SK-N-SH (cell line): ENCODE measurements around the gene GIT2. TPM values are rescaled to one million over a fixed set of nuclear protein-coding genes. Genes with fewer than 3 reads are reported as not detected.

Experiments used
- CTCF ChIA-PET: fragments of 300-600, 350-600 bp; formaldehyde crosslinking; extraction: SDS; loops from one replicate; lab custom pipeline; 2021; lab: Yijun Ruan, JAX
- POLR2A ChIA-PET: fragments of 350-600 bp; sonication (Branson Sonifier 250); formaldehyde crosslinking; extraction: SDS; loops from one replicate; lab custom pipeline; 2020; ENCODE audit warnings: antibody characterized with exemption, inconsistent platforms; lab: Yijun Ruan, JAX
- DNase-seq: peaks from one replicate; pipeline ENCODE4 v3.0.0; 2012
- H2AFZ ChIP-seq: fragments of 200-600 bp; sonication (generic); 2 replicates; pipeline ENCODE4 v1.8.1; 2016; ENCODE audit warnings: antibody characterized with exemption, mild to moderate bottlenecking, low read depth
- H3F3A ChIP-seq: fragments of 200-600 bp; sonication (generic); replicated peaks from 2 replicates; pipeline ENCODE3; 2016; ENCODE audit warnings: antibody characterized with exemption, mild to moderate bottlenecking; ENCODE audit not compliant: insufficient read depth
- H3K27ac ChIP-seq, 2 experiments: fragments of 200-500 bp in 1 of 2; fragments of 200-600 bp in 1 of 2; sonication (Bioruptor generic) in 1 of 2; sonication (generic), shearing (Covaris generic) in 1 of 2; 2 replicates each; pipeline versions ENCODE4 v1.5.1 to v1.6.1; 2014 to 2016; ENCODE audit warnings: low read depth in 2 of 2, inconsistent platforms in 1 of 2, low read length in 1 of 2, mild to moderate bottlenecking in 1 of 2, mixed read lengths in 1 of 2
- H3K27me3 ChIP-seq: fragments of 200-600 bp; sonication (generic), shearing (Covaris generic); 2 replicates; pipeline ENCODE4 v1.6.1; 2016; ENCODE audit warnings: mixed run types; ENCODE audit not compliant: insufficient read depth
- H3K36me3 ChIP-seq, 2 experiments: fragments of 200-500 bp in 1 of 2; fragments of 200-600 bp in 1 of 2; sonication (Bioruptor generic) in 1 of 2; sonication (generic) in 1 of 2; replicated peaks in 1 of 2; 2 replicates each; pipeline versions ENCODE3 to v1.5.1; 2014 to 2016; ENCODE audit warnings: low read length in 1 of 2, mild to moderate bottlenecking in 1 of 2; ENCODE audit not compliant: insufficient read depth in 2 of 2, control insufficient read depth in 1 of 2
- H3K4me1 ChIP-seq, 2 experiments: fragments of 200-500 bp in 1 of 2; fragments of 200-600 bp in 1 of 2; sonication (Bioruptor generic) in 1 of 2; sonication (generic), shearing (Covaris generic) in 1 of 2; 2 replicates each; pipeline versions ENCODE4 v1.5.1 to v1.6.1; 2014 to 2016; ENCODE audit warnings: low read depth in 1 of 2, low read length in 1 of 2, mixed run types in 1 of 2; ENCODE audit not compliant: insufficient read depth in 2 of 2, control insufficient read depth in 1 of 2
- H3K4me2 ChIP-seq: fragments of 200-600 bp; sonication (generic), shearing (Covaris generic); 2 replicates; pipeline ENCODE4 v1.6.1; 2017; ENCODE audit warnings: mixed run types
- H3K4me3 ChIP-seq, 2 experiments: fragments of 200-500 bp in 1 of 2; fragments of 200-600 bp in 1 of 2; sonication (Bioruptor generic) in 1 of 2; sonication (generic), shearing (Covaris generic) in 1 of 2; 2 replicates each; pipeline versions ENCODE4 v1.5.1 to v1.8.1; 2014 to 2016; ENCODE audit warnings: low read depth in 2 of 2, inconsistent platforms in 1 of 2, low read length in 1 of 2, mild to moderate bottlenecking in 1 of 2, mixed read lengths in 1 of 2, moderate library complexity in 1 of 2
- H3K79me2 ChIP-seq: fragments of 200-600 bp; sonication (generic); 2 replicates; pipeline ENCODE4 v1.8.1; 2017; ENCODE audit warnings: mild to moderate bottlenecking; ENCODE audit not compliant: insufficient read depth
- H3K9ac ChIP-seq: fragments of 200-600 bp; sonication (generic); 2 replicates; pipeline ENCODE4 v1.6.1; 2017; ENCODE audit warnings: mixed run types
- H3K9me2 ChIP-seq: fragments of 200-600 bp; sonication (generic); 2 replicates; pipeline ENCODE4 v1.6.1; 2017; ENCODE audit warnings: mixed run types
- H3K9me3 ChIP-seq: fragments of 200-600 bp; sonication (generic); 2 replicates; pipeline ENCODE4 v1.6.1; 2017; ENCODE audit warnings: mixed run types, mild to moderate bottlenecking, moderate library complexity
- H4K20me1 ChIP-seq: fragments of 200-600 bp; sonication (generic); 2 replicates; pipeline ENCODE4 v1.6.1; 2017; ENCODE audit warnings: mild to moderate bottlenecking, mixed run types; ENCODE audit not compliant: insufficient read depth
- ELF1 ChIP-seq: IDR thresholded peaks from 2 replicates; pipeline ENCODE4 v1.4.0; 2012
- EP300 ChIP-seq, 2 experiments: IDR thresholded peaks; 2 replicates each; pipeline versions ENCODE4 v1.4.0 to v1.6.1; 2012; ENCODE audit warnings: borderline replicate concordance in 1 of 2, low read depth in 1 of 2, low read length in 1 of 2
- FOSL2 ChIP-seq: IDR thresholded peaks from 2 replicates; pipeline ENCODE4 v1.4.0; 2012; ENCODE audit warnings: low read depth, mild to moderate bottlenecking, moderate library complexity, borderline replicate concordance
- FOXM1 ChIP-seq: IDR thresholded peaks from 2 replicates; pipeline ENCODE4 v1.4.0; 2012; ENCODE audit warnings: low read depth, mild to moderate bottlenecking
- GABPA ChIP-seq: IDR thresholded peaks from 2 replicates; pipeline ENCODE4 v1.4.0; 2012; ENCODE audit warnings: low read depth, mild to moderate bottlenecking
- NFIC ChIP-seq: IDR thresholded peaks from 2 replicates; pipeline ENCODE4 v1.4.0; 2012; ENCODE audit warnings: borderline replicate concordance
- NRF1 ChIP-seq: IDR thresholded peaks from 2 replicates; pipeline ENCODE4 v1.6.1; 2012; ENCODE audit warnings: low read depth, mild to moderate bottlenecking, low read length
- RAD21 ChIP-seq: IDR thresholded peaks from 2 replicates; pipeline ENCODE4 v1.6.1; 2012; ENCODE audit warnings: mild to moderate bottlenecking, low read length
- RCOR1 ChIP-seq: fragments of 150-350 bp; IDR thresholded peaks from 2 replicates; pipeline ENCODE4 v1.6.1; 2017; ENCODE audit warnings: antibody characterized with exemption, low read length
- TCF12 ChIP-seq: IDR thresholded peaks from 2 replicates; pipeline ENCODE4 v1.4.0; 2012
- YY1 ChIP-seq: IDR thresholded peaks from 2 replicates; pipeline ENCODE4 v1.4.0; 2012; ENCODE audit warnings: low read depth, mild to moderate bottlenecking
- WGBS: methylation state at CpG from one replicate; pipeline ENCODE4 v1.1.6; 2017; ENCODE audit warnings: low lambda C conversion rate; 5-methylcytosine and 5-hydroxymethylcytosine counted together
- polyA plus RNA-seq, 3 experiments: library from polyadenylated mRNA; depleted of rRNA; stranded (reverse); fragments of >200 nt; gene quantifications; 2 replicates each; pipeline ENCODE4 v1.2.3, GENCODE V29; 2012
- TF ChIP-seq, protein P1 (sequence below): IDR thresholded peaks from 2 replicates; pipeline ENCODE4 v1.4.0; 2012; ENCODE audit warnings: low read depth, borderline replicate concordance
- TF ChIP-seq, protein P2 (sequence below): fragments of 150-350 bp; IDR thresholded peaks from 2 replicates; pipeline ENCODE4 v1.6.1; 2017; ENCODE audit warnings: antibody characterized with exemption, low read length, low read depth, borderline replicate concordance
- TF ChIP-seq, protein P3 (sequence below): fragments of 150-350 bp; IDR thresholded peaks from 2 replicates; pipeline ENCODE4 v1.6.1; 2016; ENCODE audit warnings: mild to moderate bottlenecking, low read depth, low read length
- TF ChIP-seq, protein P4 (sequence below): IDR thresholded peaks from 2 replicates; pipeline ENCODE4 v1.4.0; 2012; ENCODE audit warnings: low read depth, borderline replicate concordance
- TF ChIP-seq, protein P5 (sequence below): fragments of 200-600 bp; sonication (generic); IDR thresholded peaks from 2 replicates; pipeline ENCODE4 v1.6.1; 2017; ENCODE audit warnings: antibody characterized with exemption, mild to moderate bottlenecking, moderate library complexity
- TF ChIP-seq, protein P6 (sequence below): IDR thresholded peaks from 2 replicates; pipeline ENCODE4; 2012

The GIT2 gene
- polyA plus RNA-seq, 1 of the 3 experiments (the other 2 are of a cell fraction), result 21.2 TPM

DNA sequence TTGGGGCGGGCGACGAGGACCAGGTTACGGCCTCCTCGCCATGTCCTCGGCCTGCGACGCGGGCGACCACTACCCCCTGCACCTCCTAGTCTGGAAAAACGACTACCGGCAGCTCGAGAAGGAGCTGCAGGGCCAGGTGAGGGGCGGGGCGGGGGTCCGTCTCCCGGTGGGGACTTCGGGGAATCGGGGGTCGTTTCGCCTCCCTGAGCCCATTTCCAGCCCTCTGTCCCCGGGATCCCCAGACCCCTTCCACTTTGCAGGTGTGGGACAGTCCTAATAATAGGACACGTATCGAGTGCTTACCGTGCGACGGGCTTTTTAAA, 3.4 kb upstream of the GIT2 start (continued):
- TF ChIP-seq, protein P1, sequence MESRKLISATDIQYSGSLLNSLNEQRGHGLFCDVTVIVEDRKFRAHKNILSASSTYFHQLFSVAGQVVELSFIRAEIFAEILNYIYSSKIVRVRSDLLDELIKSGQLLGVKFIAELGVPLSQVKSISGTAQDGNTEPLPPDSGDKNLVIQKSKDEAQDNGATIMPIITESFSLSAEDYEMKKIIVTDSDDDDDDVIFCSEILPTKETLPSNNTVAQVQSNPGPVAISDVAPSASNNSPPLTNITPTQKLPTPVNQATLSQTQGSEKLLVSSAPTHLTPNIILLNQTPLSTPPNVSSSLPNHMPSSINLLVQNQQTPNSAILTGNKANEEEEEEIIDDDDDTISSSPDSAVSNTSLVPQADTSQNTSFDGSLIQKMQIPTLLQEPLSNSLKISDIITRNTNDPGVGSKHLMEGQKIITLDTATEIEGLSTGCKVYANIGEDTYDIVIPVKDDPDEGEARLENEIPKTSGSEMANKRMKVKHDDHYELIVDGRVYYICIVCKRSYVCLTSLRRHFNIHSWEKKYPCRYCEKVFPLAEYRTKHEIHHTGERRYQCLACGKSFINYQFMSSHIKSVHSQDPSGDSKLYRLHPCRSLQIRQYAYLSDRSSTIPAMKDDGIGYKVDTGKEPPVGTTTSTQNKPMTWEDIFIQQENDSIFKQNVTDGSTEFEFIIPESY, result no peak
- TF ChIP-seq, protein P2, sequence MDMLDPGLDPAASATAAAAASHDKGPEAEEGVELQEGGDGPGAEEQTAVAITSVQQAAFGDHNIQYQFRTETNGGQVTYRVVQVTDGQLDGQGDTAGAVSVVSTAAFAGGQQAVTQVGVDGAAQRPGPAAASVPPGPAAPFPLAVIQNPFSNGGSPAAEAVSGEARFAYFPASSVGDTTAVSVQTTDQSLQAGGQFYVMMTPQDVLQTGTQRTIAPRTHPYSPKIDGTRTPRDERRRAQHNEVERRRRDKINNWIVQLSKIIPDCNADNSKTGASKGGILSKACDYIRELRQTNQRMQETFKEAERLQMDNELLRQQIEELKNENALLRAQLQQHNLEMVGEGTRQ, result no peak
- TF ChIP-seq EP300 (IDR thresholded peaks at IDR 0.05; ENCODE audit: borderline replicate concordance in 1 of 2, low read depth in 1 of 2, low read length in 1 of 2) (no peak), GABPA (no peak), FOSL2 (no peak), YY1 (no peak)
- TF ChIP-seq, protein P3, sequence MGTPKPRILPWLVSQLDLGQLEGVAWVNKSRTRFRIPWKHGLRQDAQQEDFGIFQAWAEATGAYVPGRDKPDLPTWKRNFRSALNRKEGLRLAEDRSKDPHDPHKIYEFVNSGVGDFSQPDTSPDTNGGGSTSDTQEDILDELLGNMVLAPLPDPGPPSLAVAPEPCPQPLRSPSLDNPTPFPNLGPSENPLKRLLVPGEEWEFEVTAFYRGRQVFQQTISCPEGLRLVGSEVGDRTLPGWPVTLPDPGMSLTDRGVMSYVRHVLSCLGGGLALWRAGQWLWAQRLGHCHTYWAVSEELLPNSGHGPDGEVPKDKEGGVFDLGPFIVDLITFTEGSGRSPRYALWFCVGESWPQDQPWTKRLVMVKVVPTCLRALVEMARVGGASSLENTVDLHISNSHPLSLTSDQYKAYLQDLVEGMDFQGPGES, result no peak

DNA sequence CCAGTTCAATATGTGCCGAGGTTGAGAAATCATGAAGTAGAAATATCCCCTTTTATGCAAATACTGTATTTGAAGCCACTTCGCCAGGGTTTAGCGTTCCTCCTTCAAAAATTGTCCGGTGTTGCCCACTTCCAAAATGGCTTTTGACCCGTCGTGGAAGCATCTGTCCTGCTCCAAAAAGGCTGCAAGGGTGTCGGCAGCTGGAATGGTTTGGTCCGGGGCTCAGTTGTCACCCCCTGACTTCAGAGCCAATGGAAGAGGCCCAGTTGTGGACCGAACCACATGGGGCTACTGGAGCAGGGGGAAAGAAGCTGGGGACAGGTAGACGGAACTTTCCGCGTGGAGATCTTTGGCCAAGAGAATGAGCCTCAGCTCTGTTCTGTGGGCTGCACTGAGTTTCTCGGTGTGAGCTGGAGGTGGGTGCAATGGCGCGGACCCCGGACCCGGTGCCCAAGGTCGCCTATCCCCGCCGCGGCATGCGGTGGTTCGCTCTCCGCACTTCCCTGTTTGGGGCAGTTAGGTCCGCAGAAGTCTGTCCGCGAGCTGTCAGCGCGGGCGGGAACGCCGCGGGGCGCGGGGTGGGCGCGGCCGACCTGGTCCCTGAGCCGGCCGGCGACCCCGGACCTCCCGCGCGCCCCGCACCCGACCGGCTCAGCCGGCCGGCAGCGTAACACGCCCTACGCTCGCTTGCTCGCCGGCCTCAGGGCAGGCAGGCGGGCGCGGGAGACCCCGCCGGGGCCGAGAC, 2.9 kb upstream of the GIT2 start, which contains the start of gene ANKRD13A:
ANKRD13A (plus strand) TSS at position 527 of the 745 bp plus-strand sequence. CDS start 259 bp downstream, outside the sequence.
- H2AFZ ChIP-seq, result peak within 1 kb of the TSS; percentile 92
- peak within 1 kb of the TSS; percentile 83 for H3K4me2 ChIP-seq
- peak within 1 kb of the TSS; percentile 86 to 90 for H3K27ac ChIP-seq
- H3K4me1 ChIP-seq, result peaks cover 29 to 33% of the 10 kb centered on the region in 2 experiments
- ChIA-PET POLR2A (interaction anchor here (1.2 kb wide), 1 partner anchor 12 kb away, joined by 3 read pairs; no protein-coding TSS in a partner anchor), CTCF (interaction anchor here (1.1 to 1.7 kb wide), 4 partner anchors 24 to 451 kb away, joined by 3 to 4 read pairs (median 4); partner anchors contain the start of gene ARPC3)
- H3K4me3 ChIP-seq, result peak within 1 kb of the TSS; percentile 72 to 81
- peaks cover 68% of the 10 kb centered on the region for H3K79me2 ChIP-seq
- peak; percentile 93 for DNase-seq
- peaks cover 10% of the 10 kb centered on the region for H4K20me1 ChIP-seq
- peaks cover 10% of the 10 kb centered on the region for H3F3A ChIP-seq
- H3K27me3 ChIP-seq, result no peaks in the 10 kb centered on the region
- 0% methylated on average over 22 of the region's 62 CpGs for WGBS
- H3K9me2 ChIP-seq, result no peaks in the 10 kb centered on the region
- peaks cover 0 to 3% of the 10 kb centered on the region in 2 experiments for H3K36me3 ChIP-seq
- H3K9me3 ChIP-seq, result no peaks in the 10 kb centered on the region
- peak within 1 kb of the TSS; percentile 90 for H3K9ac ChIP-seq
- TF ChIP-seq, protein P2, result no peak
- TF ChIP-seq ELF1 (peak; percentile 81; the same call in 1 of the 2 replicates), RAD21 (no peak), FOSL2 (no peak), NRF1 (no peak), NFIC (no peak; the same call in 1 of the 2 replicates), YY1 (peak; percentile 98), FOXM1 (0 out of 2 replicates have a peak, but pooled peaks have one; percentile 33), TCF12 (peak; percentile 40; the same call in 1 of the 2 replicates), RCOR1 (peak; percentile 18; the same call in 1 of the 2 replicates)
- TF ChIP-seq, protein P4, sequence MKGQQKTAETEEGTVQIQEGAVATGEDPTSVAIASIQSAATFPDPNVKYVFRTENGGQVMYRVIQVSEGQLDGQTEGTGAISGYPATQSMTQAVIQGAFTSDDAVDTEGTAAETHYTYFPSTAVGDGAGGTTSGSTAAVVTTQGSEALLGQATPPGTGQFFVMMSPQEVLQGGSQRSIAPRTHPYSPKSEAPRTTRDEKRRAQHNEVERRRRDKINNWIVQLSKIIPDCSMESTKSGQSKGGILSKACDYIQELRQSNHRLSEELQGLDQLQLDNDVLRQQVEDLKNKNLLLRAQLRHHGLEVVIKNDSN, result peak; percentile 82
- TF ChIP-seq, protein P5, sequence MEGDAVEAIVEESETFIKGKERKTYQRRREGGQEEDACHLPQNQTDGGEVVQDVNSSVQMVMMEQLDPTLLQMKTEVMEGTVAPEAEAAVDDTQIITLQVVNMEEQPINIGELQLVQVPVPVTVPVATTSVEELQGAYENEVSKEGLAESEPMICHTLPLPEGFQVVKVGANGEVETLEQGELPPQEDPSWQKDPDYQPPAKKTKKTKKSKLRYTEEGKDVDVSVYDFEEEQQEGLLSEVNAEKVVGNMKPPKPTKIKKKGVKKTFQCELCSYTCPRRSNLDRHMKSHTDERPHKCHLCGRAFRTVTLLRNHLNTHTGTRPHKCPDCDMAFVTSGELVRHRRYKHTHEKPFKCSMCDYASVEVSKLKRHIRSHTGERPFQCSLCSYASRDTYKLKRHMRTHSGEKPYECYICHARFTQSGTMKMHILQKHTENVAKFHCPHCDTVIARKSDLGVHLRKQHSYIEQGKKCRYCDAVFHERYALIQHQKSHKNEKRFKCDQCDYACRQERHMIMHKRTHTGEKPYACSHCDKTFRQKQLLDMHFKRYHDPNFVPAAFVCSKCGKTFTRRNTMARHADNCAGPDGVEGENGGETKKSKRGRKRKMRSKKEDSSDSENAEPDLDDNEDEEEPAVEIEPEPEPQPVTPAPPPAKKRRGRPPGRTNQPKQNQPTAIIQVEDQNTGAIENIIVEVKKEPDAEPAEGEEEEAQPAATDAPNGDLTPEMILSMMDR, result no peak
- TF ChIP-seq, protein P3, result no peak
- TF ChIP-seq, protein P6, sequence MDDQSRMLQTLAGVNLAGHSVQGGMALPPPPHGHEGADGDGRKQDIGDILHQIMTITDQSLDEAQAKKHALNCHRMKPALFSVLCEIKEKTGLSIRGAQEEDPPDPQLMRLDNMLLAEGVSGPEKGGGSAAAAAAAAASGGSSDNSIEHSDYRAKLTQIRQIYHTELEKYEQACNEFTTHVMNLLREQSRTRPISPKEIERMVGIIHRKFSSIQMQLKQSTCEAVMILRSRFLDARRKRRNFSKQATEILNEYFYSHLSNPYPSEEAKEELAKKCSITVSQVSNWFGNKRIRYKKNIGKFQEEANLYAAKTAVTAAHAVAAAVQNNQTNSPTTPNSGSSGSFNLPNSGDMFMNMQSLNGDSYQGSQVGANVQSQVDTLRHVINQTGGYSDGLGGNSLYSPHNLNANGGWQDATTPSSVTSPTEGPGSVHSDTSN, result no peak; the same call in 1 of the 2 replicates
